Neural cell (in vitro differentiated cells): Measurements from ENCODE around the gene LDHD.

Source experiments
- CTCF ChIP-seq: fragments of 450-650 bp; IDR thresholded peaks from 2 replicates; pipeline ENCODE4 v1.5.1; 2014; ENCODE audit warnings: antibody characterized with exemption, mild to moderate bottlenecking, moderate library complexity; ENCODE audit not compliant: poor library complexity, severe bottlenecking
- EP300 ChIP-seq: fragments of 450-650 bp; conservative IDR thresholded peaks from 2 replicates; pipeline ENCODE4 v1.6.1; 2014; ENCODE audit warnings: antibody characterized with exemption, mild to moderate bottlenecking, moderate library complexity; ENCODE audit not compliant: poor library complexity, severe bottlenecking
- EZH2 ChIP-seq: fragments of 200-600, 300-800 bp; shearing (Covaris generic), sonication (generic); IDR thresholded peaks from 2 replicates; pipeline ENCODE4 v1.6.1; 2014; ENCODE audit warnings: antibody characterized with exemption, low read length, borderline replicate concordance, mild to moderate bottlenecking; ENCODE audit not compliant: insufficient read depth, poor library complexity, severe bottlenecking
- POLR2AphosphoS5 ChIP-seq: IDR thresholded peaks from 2 replicates; pipeline ENCODE4 v1.6.1; 2012
- SMC3 ChIP-seq: fragments of 450-650 bp; conservative IDR thresholded peaks from 2 replicates; pipeline ENCODE4 v1.6.1; 2014; ENCODE audit warnings: antibody characterized with exemption, mild to moderate bottlenecking, moderate library complexity; ENCODE audit not compliant: poor library complexity
- TAF1 ChIP-seq: IDR thresholded peaks from 2 replicates; pipeline ENCODE4 v1.6.1; 2012; ENCODE audit warnings: low read depth

DNA sequence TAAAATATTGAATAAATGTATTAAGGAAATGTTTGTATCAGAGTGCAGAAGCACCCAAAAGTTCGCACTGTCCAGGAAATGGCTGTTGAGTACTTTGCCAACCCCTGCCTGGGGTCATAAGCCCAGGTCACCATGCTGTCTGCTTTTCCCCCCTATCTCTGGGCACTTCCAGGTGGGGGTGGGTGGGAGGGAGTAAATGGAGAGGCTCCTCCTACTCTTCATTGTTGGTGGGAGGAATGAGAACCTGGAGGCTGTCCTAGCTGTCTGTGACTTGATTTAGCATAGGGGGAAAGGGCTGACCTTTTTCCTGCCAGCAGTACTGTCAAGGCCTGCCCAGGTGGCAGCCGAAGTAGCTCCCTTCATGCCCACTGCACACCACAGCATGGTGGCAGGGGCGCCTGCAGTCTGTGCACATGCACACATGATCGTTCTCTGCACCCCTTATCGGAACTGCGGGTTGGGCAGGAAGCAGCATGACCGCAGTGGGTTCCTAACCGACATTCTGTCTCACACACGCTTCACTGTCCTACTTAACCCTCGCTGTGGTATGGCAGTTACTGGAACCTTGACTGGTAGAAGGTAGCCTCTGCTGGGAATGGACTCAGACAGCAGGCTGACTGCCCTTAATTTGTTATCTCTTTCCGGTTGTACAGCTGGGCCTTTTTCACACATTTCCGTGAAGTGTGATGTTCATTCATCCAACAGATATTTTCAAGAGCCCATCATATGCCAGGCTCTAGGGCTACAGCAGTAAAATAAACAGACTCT, 41.5 kb downstream of the LDHD start:
- TF ChIP-seq TAF1 (no peak), CTCF (no peak), POLR2AphosphoS5 (no peak), EP300 (no peak), EZH2 (no peak), SMC3 (no peak)
